SHP77 treated with DMSO at 0.1 percent for 48 hours (cell line): Measurements from ENCODE around the gene GRIK2.

Experiments
- DNase-seq: peaks from one replicate; lab custom pipeline; 2025; lab: John Stamatoyannopoulos, UW

GRIK2 gene

DNA sequence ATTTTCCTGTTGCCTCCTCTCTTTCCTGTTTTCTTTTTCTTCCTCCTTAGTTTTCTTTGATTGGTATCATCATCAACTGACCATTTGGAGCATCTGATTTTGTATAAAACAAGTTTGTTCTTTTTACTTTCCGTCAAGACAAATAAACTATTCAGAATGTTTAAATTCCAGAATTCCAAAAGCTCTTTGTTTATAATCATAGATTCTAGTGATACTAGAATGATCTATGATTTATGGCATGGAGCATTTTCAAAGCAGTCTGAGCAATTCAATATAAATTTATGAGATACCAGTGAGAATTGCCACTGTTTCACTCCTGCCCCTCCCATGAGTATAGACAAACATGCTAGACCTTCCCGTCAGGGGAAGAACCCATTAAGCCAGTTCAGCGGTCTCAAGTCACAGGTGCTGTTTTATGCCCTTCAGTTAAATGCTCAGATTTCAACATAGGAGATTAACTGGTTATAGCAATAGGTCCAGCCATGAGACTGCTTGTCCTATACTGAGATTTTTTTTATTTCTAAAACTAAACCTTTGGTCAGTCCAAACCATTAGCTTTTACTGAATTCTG is 60.7 kb downstream of the GRIK2 start:
- peak; percentile 85 for DNase-seq

- no peak for DNase-seq
These were observed 64.8 kb downstream of the GRIK2 start for GRCh38 chr6:101458336-101458735.

DNA sequence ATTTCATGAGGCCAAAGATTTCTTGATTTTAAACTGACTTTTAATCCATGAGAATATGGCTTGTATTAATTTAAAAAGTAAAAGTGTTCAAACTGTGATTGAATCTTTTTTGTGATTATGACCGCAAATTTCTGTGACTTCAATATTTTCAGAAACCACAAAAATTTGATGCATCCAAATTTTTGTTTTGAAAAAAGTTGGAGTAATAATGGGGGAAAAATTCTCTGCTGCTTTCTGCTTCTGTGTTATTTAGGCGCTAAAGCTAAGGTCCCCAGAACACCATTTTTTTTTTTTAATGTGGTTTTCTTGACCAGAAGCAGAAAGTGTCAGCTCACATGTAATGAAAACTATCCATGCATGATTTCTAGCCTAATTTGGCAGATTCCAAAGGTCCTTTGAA is 65.3 kb downstream of the GRIK2 start:
- no peak for DNase-seq

- no peak for DNase-seq
These were observed 69.1 kb downstream of the GRIK2 start for GRCh38 chr6:101462576-101462975.

DNA sequence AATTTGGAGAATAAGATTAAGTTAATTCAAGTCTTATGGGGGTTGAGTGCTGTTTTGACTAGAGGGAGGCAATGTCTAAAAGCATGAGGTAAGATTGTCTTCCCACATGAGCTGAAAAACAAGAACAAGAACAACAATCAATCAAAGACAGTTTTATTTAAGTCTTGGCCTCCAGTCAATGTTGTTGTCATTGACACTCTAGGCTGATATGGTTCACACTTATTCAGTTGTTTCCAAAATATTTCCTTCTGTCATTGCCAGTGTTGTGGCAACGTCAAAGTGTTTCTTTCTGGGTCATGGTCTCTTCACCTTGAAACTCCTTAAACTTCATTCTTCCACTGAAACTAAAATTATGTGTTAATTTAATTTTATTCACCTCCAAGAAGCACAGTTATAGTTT is 72.4 kb downstream of the GRIK2 start:
- no peak for DNase-seq

DNA sequence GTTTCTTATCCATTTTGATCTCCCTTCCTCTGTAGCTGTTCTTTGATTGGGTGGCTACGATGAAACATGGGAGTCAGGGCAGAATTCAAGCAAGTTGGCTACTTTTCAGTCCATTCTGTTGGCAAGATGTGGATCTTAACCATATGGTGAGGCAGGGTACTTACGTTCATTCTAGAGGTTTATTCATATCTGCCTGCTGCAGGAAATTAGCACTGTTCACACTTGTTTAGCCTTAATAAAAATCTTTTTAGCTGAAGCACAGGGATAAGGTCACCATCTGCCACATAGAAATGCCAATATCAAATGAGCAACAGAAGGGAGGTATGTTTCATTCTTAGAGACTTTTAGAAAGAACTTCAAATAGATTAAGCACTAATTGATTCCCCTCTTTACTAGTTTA is 83.9 kb downstream of the GRIK2 start:
- DNase-seq = no peak

- DNase-seq = no peak
These were observed 85.4 kb downstream of the GRIK2 start for GRCh38 chr6:101478891-101479290.

- no peak for DNase-seq
These were observed 89.1 kb downstream of the GRIK2 start for GRCh38 chr6:101482606-101483005.

- no peak for DNase-seq
These were observed 91.3 kb downstream of the GRIK2 start for GRCh38 chr6:101484781-101485180.

GRCh38 chr6:101486124-101486523 is 92.6 kb downstream of the GRIK2 start:
- no peak for DNase-seq

GRCh38 chr6:101486726-101487125 is 93.2 kb downstream of the GRIK2 start:
- no peak for DNase-seq

DNA sequence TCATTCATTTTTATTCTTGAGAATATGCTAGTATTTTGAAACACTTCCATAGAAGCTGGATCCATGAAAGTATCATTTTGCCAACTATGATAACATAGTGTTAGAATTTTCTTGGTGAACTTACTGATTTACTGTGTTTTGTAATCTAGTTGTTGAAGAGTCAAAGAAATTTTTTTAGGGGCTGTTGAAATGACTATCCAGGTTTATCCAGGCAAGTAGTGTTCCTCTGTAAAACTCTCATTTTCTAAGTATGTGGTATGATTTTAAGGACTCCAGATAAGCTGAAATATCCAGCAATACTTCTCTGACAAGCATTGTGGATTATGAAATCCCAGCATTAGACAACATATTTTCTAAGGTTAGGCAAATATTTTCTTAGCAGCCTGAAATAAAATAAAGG is 95.9 kb downstream of the GRIK2 start:
- no peak for DNase-seq

- DNase-seq = no peak
These were observed 97.3 kb downstream of the GRIK2 start for GRCh38 chr6:101490857-101491256.

DNA sequence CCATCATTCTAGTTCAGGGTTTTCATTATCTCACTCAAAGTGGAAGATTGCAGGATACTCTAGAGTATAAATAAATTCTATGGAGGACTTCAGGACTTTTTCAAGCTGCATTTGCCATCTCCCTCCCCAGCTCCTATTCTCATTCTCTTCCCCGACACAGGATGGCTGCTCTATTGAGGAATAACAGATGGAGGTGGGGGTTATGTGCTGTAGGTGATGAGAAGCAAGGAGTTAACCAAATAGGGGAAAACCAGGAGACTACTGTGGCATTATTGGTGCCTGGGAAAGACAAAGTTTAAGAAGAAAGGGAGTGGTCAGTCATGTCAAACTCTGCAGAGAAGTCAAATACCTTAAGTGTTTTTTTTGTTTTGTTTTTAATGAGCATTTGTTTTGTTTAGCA is 109.3 kb downstream of the GRIK2 start:
- DNase-seq = no peak

- no peak for DNase-seq
These were observed 116.0 kb downstream of the GRIK2 start for GRCh38 chr6:101509536-101509935.

- DNase-seq = no peak
These were observed 119.7 kb downstream of the GRIK2 start for GRCh38 chr6:101513181-101513580.

GRCh38 chr6:101516578-101516977 is 123.1 kb downstream of the GRIK2 start:
- no peak for DNase-seq

DNA sequence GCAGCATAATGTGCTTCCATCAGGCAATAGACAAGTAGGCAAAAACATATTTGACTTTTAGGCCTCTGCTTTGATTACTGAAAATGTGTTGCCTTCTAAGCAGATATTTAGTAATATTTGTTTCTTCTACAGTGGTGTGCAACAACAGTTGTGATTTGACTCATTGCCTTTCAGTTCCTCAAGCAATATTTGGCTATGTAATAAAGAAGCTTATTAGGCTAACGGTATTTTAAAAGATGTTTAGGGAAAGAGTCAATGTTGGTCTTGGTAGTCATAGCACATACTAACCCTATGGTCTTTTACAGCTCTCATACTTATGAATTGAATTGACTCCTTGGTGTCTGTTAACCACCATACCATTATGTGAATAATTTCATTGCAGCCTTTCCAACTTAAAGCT is 124.1 kb downstream of the GRIK2 start:
- DNase-seq = no peak

DNA sequence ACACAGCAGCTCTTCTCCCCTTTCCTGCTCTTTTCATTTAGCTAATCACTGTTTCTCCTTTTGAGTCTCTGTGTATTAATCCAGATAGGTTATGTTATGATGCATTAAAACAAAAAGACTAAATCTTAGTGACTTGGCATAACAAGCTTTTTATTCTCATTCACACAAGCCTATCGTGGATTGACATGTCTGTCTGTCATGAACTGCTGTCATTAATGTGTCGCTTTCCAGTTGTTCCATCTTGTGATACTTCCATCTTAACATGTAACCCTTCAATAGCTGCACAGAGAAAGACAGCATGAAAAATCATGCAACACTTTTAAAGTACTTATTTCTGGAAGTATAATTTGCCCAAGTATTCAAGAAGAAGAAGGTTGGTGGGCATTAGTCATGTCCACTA is 128.7 kb downstream of the GRIK2 start:
- no peak for DNase-seq

GRCh38 chr6:101527467-101527866 is 134.0 kb downstream of the GRIK2 start:
- no peak for DNase-seq

GRCh38 chr6:101528801-101529200 is 135.3 kb downstream of the GRIK2 start:
- no peak for DNase-seq

DNA sequence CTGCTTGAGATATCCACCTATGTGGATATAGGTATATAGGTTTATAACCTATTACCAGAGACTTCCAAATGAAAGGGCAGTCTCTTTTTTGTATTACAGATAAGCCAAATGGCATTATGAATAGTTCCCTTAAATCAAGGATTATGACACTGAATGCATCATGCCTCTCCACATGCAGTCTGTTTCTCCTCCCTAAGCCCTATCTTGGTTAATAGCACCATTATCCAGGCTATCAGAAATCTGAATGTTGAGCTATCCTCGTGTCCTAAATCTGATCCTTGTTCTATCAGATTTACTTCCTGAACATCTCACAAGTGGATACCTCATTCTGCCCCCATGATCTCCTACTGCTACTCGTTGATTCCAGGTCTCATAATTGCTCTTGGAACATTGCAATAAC is 138.0 kb downstream of the GRIK2 start:
- no peak for DNase-seq

- DNase-seq = no peak
These were observed 140.9 kb downstream of the GRIK2 start for GRCh38 chr6:101534386-101534785.

DNA sequence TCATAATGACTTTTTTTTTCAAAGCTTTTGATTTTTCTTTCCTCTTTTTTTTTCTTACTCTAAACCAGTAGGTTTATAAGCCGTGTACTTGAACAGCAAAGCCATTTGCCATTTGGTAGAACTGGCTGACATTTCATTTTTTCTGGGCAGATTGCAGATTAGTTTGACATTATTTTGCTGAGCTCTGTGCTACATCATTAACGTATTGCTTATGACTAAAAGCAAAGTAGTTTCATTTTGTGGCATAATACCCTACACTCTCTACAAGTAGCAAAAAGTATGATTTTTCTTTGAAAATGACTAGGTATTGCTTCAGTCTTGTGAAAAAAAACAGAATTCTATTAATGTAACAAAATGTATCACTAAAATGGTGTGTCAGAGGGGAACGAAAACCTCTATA is 141.3 kb downstream of the GRIK2 start:
- no peak for DNase-seq
